GM19238 (cell line): ENCODE results near the gene LTB4R.
A peak's percentile ranks its signal among the peaks of the same experiment; 100 is the strongest.

Experiments
- DNase-seq: peaks from one replicate; pipeline ENCODE4 v3.0.0; 2011; ENCODE audit warnings: low spot score; ENCODE audit not compliant: insufficient read length

The LTB4R gene

GRCh38 chr14:24310646-24311604 is at the start of gene LTB4R:
TSS of gene LTB4R (plus strand) at chr14:24311502. CDS start at chr14:24315652, 4,150 bp downstream.
- peak; percentile 70 for DNase-seq

- no peak for DNase-seq
Measured at GRCh38 chr14:24261969-24262327, 49.4 kb upstream of the LTB4R start.

- DNase-seq = no peak
Measured at GRCh38 chr14:24262821-24263733, 48.2 kb upstream of the LTB4R start, which contains the start of gene TGM1. TSS of gene TGM1 (minus strand) at chr14:24263177. CDS start at chr14:24262352, 825 bp downstream.

GRCh38 chr14:24263848-24264247 is 47.5 kb upstream of the LTB4R start:
- no peak for DNase-seq

- no peak for DNase-seq
Measured at GRCh38 chr14:24264298-24264697, 47.0 kb upstream of the LTB4R start.

GRCh38 chr14:24266344-24267244 is 44.7 kb upstream of the LTB4R start:
- no peak for DNase-seq

- no peak for DNase-seq
Measured at GRCh38 chr14:24267516-24267915, 43.8 kb upstream of the LTB4R start.

GRCh38 chr14:24268225-24268624 is 43.1 kb upstream of the LTB4R start:
- DNase-seq = no peak

- DNase-seq = no peak
Measured at GRCh38 chr14:24269368-24269767, 41.9 kb upstream of the LTB4R start.

GRCh38 chr14:24269910-24270536 is 41.3 kb upstream of the LTB4R start:
- DNase-seq = no peak

- DNase-seq = no peak
Measured at GRCh38 chr14:24270537-24271133, 40.7 kb upstream of the LTB4R start.

GRCh38 chr14:24271134-24271833 is 40.0 kb upstream of the LTB4R start, which contains the start of gene RABGGTA:
TSS of gene RABGGTA (minus strand) at chr14:24271597. CDS start at chr14:24271115, 482 bp downstream.
- DNase-seq = peak; percentile 97

GRCh38 chr14:24271834-24272263 is 39.5 kb upstream of the LTB4R start:
- no peak for DNase-seq

- DNase-seq = no peak
Measured at GRCh38 chr14:24272467-24272866, 38.8 kb upstream of the LTB4R start.

- DNase-seq = no peak
Measured at GRCh38 chr14:24273422-24273998, 37.8 kb upstream of the LTB4R start.

GRCh38 chr14:24274101-24274543 is 37.2 kb upstream of the LTB4R start:
- DNase-seq = peak; percentile 74

GRCh38 chr14:24277071-24277470 is 34.2 kb upstream of the LTB4R start:
- DNase-seq = no peak

GRCh38 chr14:24277606-24278321 is 33.5 kb upstream of the LTB4R start:
- DNase-seq = no peak
